GM18526 (cell line): ENCODE data around the gene CACNA1D.

ENCODE experiments used
- POLR2A ChIP-seq: IDR thresholded peaks from 3 replicates; pipeline ENCODE4 v1.6.1; 2011; ENCODE audit not compliant: insufficient read length; ENCODE audit errors: extremely low read depth

The CACNA1D gene

DNA sequence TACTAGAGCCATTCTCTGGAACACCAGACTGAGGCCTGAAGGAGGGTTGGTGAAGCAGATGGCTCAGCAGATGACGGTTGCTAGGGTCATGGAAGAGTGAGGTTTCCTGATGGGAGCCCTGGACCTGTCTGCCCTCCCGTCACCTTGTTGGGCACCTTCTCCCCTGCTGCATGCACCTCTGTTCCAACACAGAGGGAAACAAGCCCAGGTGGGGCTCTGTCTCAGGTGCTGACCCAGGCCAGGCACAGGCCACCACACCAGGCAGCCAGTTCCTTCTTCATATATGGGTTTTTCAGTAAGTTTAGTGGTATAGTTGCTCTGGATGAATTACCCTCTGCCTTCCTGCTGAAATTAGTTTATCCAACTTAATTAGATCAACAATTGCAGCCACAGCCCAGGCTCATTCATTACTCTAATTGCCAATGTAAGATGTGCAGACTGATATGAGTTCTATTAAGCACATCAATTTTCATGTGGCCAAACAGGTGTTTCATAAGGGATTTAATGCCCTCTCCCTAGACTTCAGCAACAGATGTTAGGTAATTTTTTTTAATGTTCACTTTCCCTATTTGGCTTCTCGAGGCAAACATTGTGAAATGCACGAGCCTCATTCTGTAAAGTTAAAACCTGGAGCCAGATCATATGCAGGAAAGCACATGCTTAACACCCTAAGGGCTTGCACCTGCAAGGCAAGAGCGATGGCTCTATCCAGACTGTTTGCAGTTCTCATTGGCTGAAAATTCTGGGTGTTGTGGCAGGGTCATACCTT is 177.0 kb downstream of the CACNA1D start:
- TF ChIP-seq POLR2A: no peak

DNA sequence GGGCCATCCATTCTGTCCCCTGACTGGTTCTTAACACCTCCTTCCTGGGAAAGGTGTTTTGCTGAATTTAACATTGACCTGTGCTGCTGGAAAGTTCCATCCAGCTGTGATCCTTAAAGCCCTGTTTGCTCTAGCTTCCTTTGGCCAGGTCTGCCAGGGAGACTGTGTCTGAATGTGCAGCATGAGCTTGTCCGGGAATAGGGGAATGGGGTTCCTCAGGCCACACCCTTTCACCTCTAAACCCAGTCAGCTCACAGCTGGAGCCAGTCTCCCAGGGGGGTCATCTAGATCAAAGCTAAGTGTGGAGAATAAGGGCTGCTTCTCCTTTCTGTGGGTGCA is 177.5 kb downstream of the CACNA1D start:
- no peak for TF ChIP-seq POLR2A

DNA sequence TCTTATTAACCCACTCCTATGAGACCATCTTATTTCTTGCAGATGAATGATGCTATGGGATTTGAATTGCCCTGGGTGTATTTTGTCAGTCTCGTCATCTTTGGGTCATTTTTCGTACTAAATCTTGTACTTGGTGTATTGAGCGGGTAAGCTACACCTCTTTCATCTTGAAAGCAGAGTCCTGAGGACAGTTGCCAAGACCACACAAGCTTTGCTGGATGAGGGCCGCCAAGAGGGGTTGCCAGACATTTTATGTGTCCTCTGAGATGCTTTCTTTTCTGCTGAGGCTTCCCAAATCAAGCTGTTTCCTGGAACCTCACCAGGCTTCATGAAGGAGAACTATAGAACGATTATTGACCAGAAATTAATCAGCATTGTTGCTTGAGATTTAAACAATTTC is 178.6 kb downstream of the CACNA1D start:
- TF ChIP-seq POLR2A: no peak

- TF ChIP-seq POLR2A: no peak
Observed at GRCh38 chr3:53673722-53674350, 179.4 kb downstream of the CACNA1D start.

- no peak for TF ChIP-seq POLR2A
Observed at GRCh38 chr3:53674582-53674981, 180.2 kb downstream of the CACNA1D start.

GRCh38 chr3:53675022-53675697 is 180.7 kb downstream of the CACNA1D start:
- no peak for TF ChIP-seq POLR2A

DNA sequence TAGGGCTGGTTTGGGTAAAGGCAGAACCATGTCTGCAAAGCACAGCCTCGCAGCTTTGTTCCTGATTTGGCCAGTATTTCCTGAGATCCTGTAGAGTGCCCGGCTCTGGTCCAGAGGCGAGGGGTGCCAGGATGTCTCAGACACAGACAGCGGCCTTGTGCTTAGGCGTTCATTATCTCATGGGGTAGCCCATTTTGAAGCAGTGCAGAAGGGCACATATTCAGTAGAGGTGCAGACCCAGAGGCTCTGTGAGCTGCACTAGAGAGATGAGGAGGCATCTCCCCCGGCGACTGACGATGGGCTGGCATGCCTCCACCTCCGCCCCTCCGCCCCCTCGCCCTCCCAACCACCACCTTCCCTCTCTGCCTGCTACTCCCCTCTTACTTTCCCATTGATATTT is 181.5 kb downstream of the CACNA1D start:
- no peak for TF ChIP-seq POLR2A

- TF ChIP-seq POLR2A: no peak
Observed at GRCh38 chr3:53677413-53677812, 183.0 kb downstream of the CACNA1D start.

GRCh38 chr3:53680028-53680427 is 185.6 kb downstream of the CACNA1D start:
- TF ChIP-seq POLR2A: no peak

DNA sequence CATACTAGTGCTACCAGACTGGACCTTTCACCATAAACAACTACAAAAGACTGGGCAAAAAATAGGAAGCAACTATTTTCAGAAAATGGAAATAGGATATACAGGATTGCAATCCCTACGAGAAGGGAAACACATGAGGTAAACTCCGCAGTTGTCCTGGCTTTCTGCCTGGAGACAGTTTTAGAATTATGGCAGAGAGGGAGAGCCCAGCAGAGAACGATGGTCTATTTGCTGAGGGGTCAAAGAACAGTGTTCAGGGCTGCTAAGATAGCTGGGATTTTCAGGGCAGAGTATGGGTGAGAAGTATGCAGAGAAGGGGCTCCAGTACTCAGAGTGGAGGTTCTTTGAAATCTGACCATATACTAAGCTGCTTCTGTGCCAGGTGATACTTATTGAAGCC is 188.4 kb downstream of the CACNA1D start:
- no peak for TF ChIP-seq POLR2A

GRCh38 chr3:53688066-53688465 is 193.7 kb downstream of the CACNA1D start:
- TF ChIP-seq POLR2A: no peak

DNA sequence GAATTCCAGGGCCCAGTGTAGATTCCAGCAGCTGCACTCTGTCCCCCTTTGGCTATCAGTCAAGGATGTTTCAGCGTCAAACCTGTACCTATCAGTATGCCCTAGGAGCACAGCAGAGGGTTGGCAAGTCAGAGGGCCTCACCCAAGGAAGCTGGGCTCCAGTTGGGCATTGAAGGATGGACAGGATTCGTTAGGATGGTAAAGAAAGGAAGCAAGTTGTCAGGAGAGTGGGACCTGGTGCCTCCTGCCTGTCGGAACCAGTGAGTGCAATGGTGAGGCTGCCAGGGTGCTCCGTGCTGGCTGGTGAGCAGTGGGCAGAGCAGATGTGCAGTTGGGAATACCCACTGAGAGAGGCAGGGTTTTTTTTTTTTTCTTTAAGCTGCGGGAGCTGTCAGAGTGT is 194.6 kb downstream of the CACNA1D start:
- TF ChIP-seq POLR2A: no peak

DNA sequence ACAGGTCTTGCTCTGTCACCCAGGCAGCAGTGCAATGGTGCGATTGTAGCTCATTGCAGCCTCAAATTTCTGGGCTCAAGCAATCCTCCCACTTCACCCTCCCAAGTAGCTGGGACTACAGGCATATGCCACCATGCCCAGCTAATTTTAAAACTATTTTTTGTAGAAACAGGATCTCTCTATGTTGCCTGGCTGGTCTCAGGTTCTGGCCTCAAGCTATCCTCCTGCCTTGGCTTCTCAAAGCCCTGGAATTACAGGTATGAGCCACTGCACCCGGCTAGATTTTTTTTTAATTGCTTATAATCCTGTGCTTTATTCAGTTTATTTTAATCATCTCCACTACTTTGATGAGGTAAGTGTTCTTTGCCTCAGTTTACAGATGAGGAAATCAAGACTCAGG is 195.3 kb downstream of the CACNA1D start:
- TF ChIP-seq POLR2A: no peak

- TF ChIP-seq POLR2A: no peak
Observed at GRCh38 chr3:53690521-53690920, 196.1 kb downstream of the CACNA1D start.

- TF ChIP-seq POLR2A: no peak
Observed at GRCh38 chr3:53691349-53691748, 196.9 kb downstream of the CACNA1D start.

- TF ChIP-seq POLR2A: no peak
Observed at GRCh38 chr3:53691885-53692284, 197.5 kb downstream of the CACNA1D start.
